ENCODE results near the gene ADCY5. TPM values are rescaled to one million over a fixed set of nuclear protein-coding genes. Genes with fewer than 3 reads are reported as not detected.

Gene ADCY5
- total RNA-seq, 1 experiment from 2014 or later = 0.49 TPM

- H2AFZ ChIP-seq (ENCODE audit: low read depth, low read length, poor library complexity, severe bottlenecking) = no peak overlapping the region
- RAD21 ChIA-PET (ENCODE audit: low non-redundant PET in 1 of 2, low total read pairs in 2 of 2, uncharacterized antibody in 2 of 2, unreplicated experiment in 2 of 2) = no interaction called here
- TSS peak; percentile 31 for BruUV-seq (replicated peaks)
- POLR2A ChIA-PET = no interaction called here
- peaks cover 4% of the 10 kb centered on the region; the same call in 1 of the 2 replicates for H4K20me1 ChIP-seq (ENCODE audit: insufficient read depth)
- CTCF ChIA-PET = no interaction called here
- no peaks in the 10 kb centered on the region for H3K9me3 ChIP-seq (ENCODE audit: control insufficient read depth in 1 of 2, insufficient read depth in 1 of 2, low read depth in 1 of 2, low read length in 2 of 2)
- intact Hi-C loops (cut with micrococcal nuclease) = loop anchor here (5.0 kb wide), 1 partner anchor 152 kb away; no protein-coding TSS in a partner anchor
- H3K27ac ChIP-seq (ENCODE audit: low read depth, low read length) = no peak overlapping the region
- H3K4me1 ChIP-seq (ENCODE audit: control insufficient read depth in 1 of 2, insufficient read depth in 2 of 2, low read length in 2 of 2) = no peaks in the 10 kb centered on the region
- no peak overlapping the region for H3K4me3 ChIP-seq (replicated peaks in 1 of 2; ENCODE audit: low read depth in 1 of 2, low read length in 2 of 2)
- no peak for DNase-seq (ENCODE audit: low read depth, low spot score)
- H3K9ac ChIP-seq (ENCODE audit: low read length) = no peak overlapping the region
- TF ChIP-seq EGR1 (IDR thresholded peaks at IDR 0.05; ENCODE audit: low read depth) (no peak), POLR2AphosphoS5 (IDR thresholded peaks at IDR 0.05; ENCODE audit: low read depth, low read length) (no peak), EZH2 (IDR thresholded peaks at IDR 0.05) (no peak), ZFX (IDR thresholded peaks at IDR 0.05) (no peak), REST (IDR thresholded peaks at IDR 0.05; ENCODE audit: low read depth) (no peak), JUND (IDR thresholded peaks at IDR 0.05) (no peak), CEBPB (IDR thresholded peaks at IDR 0.05; ENCODE audit: low read depth) (no peak), YY1 (IDR thresholded peaks at IDR 0.05; ENCODE audit: extremely low read depth, insufficient replicate concordance, low read depth, low read length) (no peak), SIN3A (IDR thresholded peaks at IDR 0.05; ENCODE audit: low read depth) (no peak), ZNF274 (IDR thresholded peaks at IDR 0.05; ENCODE audit: low read depth, low read length) (no peak), EZH2phosphoT487 (IDR thresholded peaks at IDR 0.05; ENCODE audit: borderline replicate concordance) (no peak), SP1 (IDR thresholded peaks at IDR 0.05; ENCODE audit: low read depth) (no peak), TCF7L2 (IDR thresholded peaks at IDR 0.05; ENCODE audit: borderline replicate concordance, extremely low read depth, insufficient read depth, insufficient read length) (no peak), CBX3 (IDR thresholded peaks at IDR 0.05; ENCODE audit: low read depth) (no peak), ELF1 (IDR thresholded peaks at IDR 0.05; ENCODE audit: borderline replicate concordance, low read depth) (no peak)
- no peak for ATAC-seq
- H3K4me2 ChIP-seq (ENCODE audit: low read length) = no peak overlapping the region
- H3K27me3 ChIP-seq (ENCODE audit: insufficient read depth, low read length) = no peaks in the 10 kb centered on the region
- no peaks in the 10 kb centered on the region for H3K79me2 ChIP-seq (ENCODE audit: insufficient read depth, low read length)
- H3K36me3 ChIP-seq (ENCODE audit: control insufficient read depth in 1 of 2, insufficient read depth in 2 of 2, low read length in 2 of 2) = no peaks in the 10 kb centered on the region; a peak in 1 of 4 replicates
- H3K9me2 ChIP-seq (ENCODE audit: insufficient read depth) = no peaks in the 10 kb centered on the region
Observed at GRCh38 chr3:123493912-123494311, 45.0 kb upstream of the ADCY5 start.
